GM18526 (cell line): ENCODE measurements around the gene MAGI1.

ENCODE experiments used
- POLR2A ChIP-seq: IDR thresholded peaks from 3 replicates; pipeline ENCODE4 v1.6.1; 2011; ENCODE audit not compliant: insufficient read length; ENCODE audit errors: extremely low read depth

MAGI1 gene

DNA sequence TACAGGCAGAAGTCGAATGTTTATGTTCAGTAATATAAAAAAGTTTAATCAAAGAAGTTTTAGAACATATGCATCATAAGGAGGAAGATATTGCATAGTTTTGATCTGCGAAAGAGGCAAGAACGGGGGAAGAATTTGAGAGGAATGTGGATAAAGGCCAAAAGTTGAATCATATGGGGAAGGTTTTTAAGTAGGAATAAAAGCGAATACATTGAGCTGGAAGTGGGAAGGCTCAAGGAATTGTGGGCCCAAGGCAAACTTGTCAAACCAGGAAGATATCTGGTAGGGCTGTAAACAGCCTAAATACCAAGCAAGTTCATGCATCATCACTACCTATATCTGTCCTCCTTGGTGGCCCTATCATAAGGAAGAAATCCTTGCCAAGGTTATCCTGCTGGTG, 186.9 kb downstream of the MAGI1 start:
- TF ChIP-seq POLR2A, result no peak

DNA sequence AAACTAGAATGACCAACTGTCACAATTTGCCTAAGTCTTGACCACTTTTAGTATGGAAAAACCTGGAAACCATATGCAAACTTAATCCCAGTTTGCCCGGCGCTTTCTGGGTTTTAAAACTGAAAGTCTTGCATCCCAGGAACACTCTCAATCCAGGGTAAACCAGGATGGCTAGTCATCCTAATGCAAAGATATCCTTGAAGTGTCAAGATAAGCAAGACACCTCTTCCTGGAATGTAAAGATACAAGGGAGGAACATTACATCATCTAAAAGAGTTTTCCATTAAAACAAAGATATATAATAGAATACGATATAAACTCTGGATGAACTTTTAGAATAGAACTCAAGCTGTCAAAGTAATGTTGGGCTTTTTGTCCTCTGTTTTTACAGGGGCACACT, 188.5 kb downstream of the MAGI1 start:
- TF ChIP-seq POLR2A, result no peak

DNA sequence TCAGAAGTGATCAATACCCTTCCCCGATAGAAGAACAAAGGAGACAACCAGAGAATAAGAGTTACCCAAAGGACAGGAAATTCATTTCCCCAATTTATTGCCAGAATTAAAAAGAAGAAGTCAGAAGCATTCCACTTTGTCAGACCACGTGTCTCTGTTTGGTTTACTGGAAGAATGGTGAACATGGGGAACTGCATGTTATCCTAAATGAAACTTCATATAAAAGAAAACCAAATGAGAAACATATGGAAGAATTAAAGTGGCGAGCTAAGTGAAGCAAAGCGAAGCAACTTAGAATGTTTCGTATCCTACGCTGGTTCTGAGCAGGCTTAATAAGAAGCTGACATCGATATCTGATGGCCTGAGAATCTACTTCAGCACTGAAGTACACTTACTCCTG, 190.7 kb downstream of the MAGI1 start:
- TF ChIP-seq POLR2A, result no peak

DNA sequence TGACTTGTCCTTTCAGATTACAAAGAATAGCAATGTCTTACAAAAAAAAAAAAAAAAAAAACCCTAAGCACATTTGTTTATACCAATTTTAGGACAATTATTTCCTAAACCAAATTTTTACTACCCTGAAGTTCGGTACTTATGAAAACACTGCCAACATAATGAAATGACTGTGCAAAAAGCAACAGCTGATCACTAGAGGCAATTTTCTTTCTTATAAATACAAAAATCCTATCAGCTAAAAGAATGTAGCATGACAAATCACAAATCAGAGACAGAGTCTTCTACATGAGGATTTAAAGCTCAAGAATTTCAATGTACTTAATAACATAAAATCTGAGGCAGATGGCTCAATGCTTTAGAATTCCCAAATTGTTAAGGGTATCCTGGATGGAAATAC, 191.8 kb downstream of the MAGI1 start:
- no peak for TF ChIP-seq POLR2A

DNA sequence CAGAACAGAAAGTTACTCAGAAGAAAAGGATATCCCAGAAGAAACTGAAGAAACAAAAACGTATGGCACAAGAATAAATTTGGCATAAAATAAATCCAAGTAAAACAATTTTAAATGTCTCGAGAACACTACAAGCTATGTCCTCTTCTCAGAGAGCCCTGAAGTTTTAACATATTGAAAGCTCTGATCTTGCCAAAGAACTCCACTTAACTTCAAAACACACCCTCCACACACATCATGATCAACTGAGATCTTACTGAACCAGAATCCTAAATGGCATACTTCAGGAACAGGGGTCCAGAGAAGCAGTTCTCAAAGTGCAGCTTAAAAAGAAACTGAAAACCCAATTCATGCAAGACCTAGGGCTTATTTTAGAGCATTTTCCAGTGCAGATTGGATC, 194.3 kb downstream of the MAGI1 start:
- no peak for TF ChIP-seq POLR2A

DNA sequence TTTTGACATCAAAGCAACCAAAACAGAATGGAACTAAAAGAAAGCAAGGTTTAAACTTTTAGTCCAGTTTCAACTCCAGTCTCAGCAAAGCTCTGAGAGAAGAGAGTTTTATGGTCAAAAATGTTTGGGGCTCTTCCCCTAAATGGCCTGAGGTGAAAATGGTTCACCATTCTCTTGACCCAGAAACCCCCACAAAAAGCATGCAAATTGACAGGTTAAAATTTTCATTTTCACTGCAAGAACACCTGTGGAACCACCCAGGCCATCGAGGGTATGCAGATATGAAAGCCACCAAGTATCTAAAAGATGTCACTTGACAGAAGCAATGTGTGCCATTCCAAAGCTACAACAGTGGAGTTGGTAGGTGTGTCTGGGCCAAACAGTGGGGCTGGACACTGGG, 195.0 kb downstream of the MAGI1 start:
- no peak for TF ChIP-seq POLR2A

DNA sequence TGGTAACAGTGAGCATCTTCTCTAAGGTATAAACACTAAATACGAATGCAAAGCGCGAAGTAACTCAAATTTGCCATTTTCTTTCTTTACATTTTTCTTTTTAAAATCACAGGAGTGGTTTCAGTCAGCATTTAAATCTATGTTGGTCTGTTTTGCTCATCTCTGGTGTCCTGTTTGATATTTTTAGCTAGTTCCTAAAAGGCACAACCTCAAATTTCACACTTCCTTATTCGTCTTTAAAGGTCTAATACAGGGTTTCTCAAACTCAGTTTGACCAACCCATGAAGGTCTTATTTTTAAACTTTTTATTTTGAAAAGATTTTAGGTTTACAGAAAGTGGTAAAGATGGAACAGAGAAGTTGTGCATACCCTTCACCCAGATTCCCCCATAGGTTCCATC, 201.1 kb downstream of the MAGI1 start:
- TF ChIP-seq POLR2A, result no peak

DNA sequence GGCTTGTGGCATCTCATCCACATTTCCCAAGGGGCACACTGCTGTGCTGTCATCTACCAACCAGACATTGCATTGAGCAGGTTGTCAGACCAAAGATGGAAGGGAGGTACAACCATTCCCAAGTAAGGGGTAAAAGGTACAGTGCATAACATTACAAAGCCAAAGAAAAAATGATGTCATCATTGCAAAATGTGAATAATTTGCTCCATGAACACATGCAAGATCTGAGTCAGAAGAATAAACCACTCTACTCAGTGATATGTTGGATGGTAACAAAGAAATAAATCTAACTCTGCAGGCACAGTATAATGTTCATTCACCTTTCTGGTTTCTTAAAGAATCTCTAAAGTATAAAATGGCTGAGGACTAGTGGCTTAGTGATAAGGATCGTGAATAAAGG, 202.7 kb downstream of the MAGI1 start:
- TF ChIP-seq POLR2A, result no peak

DNA sequence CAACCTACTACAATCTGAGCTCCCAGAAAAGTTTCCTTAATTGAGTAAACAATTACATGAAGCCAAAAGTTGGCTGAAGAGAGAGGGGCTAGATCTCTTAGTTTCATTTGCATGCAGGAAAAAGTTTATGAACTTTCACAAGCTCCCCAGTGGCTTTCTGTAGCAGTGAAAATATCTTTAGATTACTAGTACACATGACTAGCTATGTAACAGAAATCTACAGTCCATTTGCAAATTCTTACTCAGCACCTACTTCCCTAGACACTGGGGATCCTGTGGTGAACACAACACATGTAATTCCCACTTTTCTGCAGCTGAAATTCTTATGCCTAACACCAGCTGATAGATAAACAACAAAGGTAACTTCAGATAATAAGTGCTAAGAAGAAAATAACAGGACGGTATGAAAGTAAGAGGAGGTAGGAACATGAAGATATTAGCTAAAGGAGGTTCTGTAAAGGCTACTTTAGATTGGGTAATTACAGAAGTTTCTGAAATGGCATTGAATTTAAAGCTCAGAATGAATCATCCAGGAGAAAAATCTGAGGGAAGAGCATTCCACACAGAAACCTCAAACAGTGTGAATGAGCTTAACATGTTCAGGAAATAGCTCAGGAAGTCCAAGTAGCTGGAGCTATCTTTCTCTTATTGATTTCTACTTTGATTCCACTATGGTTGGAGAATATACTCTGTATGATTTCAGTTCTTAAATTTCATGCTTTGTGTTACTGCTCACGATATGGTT, 204.8 kb downstream of the MAGI1 start:
- TF ChIP-seq POLR2A, result no peak

DNA sequence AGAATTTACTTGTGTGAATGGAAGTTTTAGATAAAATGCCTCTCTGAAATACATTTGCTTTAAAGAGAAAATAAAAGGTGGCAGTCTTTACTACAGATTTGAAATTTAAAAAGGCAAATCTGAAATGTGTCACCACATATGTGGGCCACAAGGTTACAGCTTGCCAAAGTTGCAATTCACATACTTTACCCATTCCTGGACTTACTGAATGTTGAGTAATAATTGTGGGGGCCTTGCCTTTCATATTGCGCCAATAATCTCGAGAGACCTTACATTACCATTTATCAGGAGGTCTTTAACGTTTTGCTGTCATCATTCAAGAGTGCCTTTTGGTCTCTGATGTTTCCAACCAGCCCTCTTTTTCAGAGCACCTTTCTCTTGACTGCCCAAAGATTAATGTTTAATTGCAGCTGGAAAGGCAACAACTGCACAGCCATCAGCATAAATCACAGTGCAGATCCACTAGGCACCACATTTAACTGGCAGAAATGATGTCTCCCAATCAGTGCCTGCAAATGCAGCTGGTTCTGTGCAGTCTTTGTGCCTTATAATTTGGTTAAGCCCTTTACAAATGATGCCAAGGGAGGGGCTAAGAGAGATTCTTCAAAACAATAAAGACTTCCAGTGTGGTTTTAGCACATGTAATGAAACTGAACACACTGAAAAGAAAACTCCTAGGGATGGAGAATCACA, 206.8 kb downstream of the MAGI1 start:
- no peak for TF ChIP-seq POLR2A

DNA sequence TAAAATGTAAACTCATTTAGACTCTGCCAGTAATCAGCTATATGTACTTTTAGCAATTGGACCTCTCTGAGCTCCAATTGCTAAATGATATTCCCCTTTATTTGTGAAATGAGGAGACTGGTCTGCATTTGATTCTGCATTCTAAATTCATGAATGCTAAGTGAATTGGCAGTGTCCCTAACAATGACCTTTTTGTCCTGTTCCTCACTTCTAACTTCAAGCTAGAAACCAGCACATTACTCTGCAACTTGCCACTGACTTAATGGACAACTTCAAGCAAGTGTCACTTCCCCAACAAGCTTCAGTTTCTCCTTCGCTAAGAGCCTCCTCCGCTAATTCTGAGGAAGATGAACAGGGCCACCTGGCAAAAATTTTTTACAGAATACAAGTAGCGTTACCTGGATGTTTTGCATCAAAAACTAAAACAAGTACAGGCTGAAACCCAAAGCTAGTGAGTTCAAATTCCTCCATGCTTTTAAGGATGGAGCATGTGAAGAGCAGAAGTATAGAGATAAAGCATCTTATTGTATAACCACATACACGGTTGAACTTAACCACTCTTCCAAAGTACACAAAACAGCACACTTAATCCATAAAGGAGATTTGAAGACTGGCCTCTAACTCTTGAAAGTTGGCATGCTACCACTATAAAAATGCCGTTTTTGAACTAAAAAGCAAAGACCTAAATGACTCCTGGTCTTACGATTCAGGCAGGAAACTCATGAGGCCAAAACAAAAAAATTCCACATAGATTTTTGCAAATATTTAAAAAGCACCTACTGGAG, 207.6 kb downstream of the MAGI1 start:
- no peak for TF ChIP-seq POLR2A

DNA sequence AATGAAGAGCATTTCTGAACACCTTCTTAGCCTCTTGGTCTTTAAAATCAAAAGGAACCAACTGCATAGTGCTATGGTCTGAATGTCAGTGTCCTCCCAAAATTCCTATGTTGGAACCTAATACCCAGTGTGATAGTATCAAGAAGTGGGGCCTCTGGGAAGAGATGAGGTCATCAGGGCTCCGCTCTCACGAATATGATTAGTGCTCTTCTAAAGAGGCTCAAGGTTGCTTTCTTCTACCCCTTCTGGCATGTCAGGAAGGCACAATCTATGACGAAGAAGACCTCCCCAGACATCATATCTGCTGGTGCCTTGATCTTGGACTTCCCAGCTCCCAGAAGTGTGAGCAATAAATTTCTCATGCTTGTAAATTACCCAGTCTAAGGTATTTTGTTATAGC, 209.5 kb downstream of the MAGI1 start:
- no peak for TF ChIP-seq POLR2A

DNA sequence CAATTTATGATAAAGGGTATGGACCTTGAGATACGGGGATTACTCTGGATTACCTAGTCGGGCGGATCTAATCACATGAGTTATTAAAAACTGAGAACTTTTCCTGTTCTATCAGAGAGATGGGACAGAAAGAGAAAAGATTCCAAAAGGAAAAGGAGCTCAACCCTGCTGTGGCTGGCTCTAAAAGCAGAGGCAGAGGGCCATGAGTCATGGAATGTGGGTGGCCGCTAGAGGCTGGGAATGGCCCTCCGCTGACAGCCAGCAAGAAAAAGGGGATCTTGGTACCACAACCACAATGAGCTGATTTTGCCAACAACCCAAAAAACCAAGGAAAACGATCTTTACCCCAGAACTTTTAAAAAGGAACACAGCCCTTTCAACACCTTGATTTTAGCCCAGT, 210.0 kb downstream of the MAGI1 start:
- no peak for TF ChIP-seq POLR2A

DNA sequence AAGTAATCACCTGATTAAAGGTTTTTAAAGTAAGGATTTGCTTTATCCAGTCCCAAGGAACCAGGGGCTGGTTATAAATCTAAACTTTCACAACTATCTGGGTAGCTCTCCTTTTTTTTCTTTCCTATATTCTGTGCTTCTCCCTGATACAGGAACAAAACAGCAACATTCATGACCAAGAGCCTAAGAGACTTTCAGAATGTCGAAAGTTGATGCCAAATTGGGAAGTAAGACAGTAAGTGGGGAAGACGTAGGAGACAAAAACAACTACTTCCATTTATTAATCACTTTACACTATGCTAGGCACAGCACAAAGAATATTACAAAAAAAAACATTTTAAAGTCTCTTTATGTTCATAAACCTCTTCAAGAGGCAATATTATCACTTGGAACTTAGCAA, 211.6 kb downstream of the MAGI1 start:
- TF ChIP-seq POLR2A, result no peak

DNA sequence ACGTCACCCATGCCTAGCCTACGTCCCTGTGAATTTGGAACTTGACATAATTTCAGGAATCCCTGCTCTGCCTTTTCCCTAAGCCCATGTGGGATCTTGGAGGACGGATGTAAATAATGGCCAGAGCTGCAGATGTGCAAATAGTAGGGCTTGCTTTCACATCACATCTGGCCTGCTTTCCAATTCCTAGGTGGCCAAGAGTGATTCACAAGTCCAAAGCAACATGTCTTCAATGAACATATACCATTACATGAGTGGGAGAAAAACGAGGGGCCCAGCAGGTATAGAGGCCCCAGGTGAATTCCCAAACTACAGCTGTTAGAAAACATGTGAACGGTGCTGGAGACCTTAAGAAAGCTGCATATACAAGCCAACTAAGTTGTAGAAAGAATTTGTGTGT, 214.6 kb downstream of the MAGI1 start:
- TF ChIP-seq POLR2A, result no peak

DNA sequence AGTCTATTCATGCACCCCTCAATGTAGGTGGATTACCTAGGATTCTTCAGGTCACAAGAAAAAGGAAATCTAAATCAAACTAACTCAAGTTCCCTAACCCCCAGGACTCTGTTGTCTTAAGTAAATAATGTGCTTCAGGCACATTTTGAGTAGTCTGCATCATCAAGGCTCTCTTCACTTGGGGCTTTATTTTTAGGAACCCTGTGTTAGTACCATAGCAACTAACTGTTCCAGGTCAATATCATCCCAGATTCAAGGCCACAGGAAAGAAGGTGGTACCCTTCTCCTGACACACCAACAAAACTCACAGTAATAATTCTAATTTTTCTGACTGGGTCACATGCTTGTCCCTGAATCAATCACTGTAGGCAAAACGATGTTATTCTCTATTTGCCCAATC, 218.1 kb downstream of the MAGI1 start:
- TF ChIP-seq POLR2A, result no peak

DNA sequence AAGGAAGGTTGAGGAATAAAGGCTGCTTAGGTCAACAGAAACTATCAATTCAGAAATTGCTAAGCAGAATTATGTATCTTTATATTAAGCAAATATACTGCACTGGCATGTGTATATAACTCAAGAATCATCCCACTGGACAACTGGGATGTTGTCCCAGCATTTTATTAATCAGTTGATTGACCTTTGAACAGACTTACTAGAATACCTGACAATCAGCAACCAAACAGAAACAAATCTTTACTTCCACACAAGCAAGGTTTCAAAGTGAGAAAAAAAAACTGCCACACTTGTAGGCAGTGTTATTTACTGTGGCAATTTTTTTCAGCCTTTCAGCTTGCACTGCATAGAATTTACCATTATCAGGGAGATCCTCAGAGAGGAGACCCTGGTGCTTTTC, 218.8 kb downstream of the MAGI1 start:
- no peak for TF ChIP-seq POLR2A
